Activated gamma-delta T cell treated with anti-CD3 and anti-CD28 coated beads, Interleukin-2, amount 50 U/mL, for 16 hours (primary cell): ENCODE measurements around the gene HIP1R.
"Not testable (repeated sequence)": the region's sequence is repeated elsewhere in the genome, so short reads cannot be mapped to it uniquely, and the experiment has no call there.

ENCODE experiments used
- DNase-seq: peaks from one replicate; pipeline ENCODE4 v3.0.0-alpha.2; 2020; ENCODE audit warnings: low read depth

HIP1R gene

GRCh38 chr12:122875590-122876220 is 40.4 kb downstream of the HIP1R start:
- DNase-seq = no peak

GRCh38 chr12:122876281-122876680 is 41.0 kb downstream of the HIP1R start:
- not testable (repeated sequence) for DNase-seq

- no peak for DNase-seq
Observed at GRCh38 chr12:122876731-122877130, 41.5 kb downstream of the HIP1R start.

- DNase-seq = no peak
Observed at GRCh38 chr12:122878780-122879612, 43.7 kb downstream of the HIP1R start.

- DNase-seq = no peak
Observed at GRCh38 chr12:122880155-122880667, 45.0 kb downstream of the HIP1R start.

GRCh38 chr12:122880668-122881067 is 45.4 kb downstream of the HIP1R start:
- no peak for DNase-seq

GRCh38 chr12:122882908-122883558 is 47.8 kb downstream of the HIP1R start:
- DNase-seq = no peak

GRCh38 chr12:122884091-122884826 is 49.0 kb downstream of the HIP1R start:
- DNase-seq = no peak

- DNase-seq = no peak
Observed at GRCh38 chr12:122884860-122885259, 49.6 kb downstream of the HIP1R start.

- no peak for DNase-seq
Observed at GRCh38 chr12:122886161-122886560, 50.9 kb downstream of the HIP1R start.

GRCh38 chr12:122886851-122887818 is 51.9 kb downstream of the HIP1R start:
- DNase-seq = no peak

- no peak for DNase-seq
Observed at GRCh38 chr12:122887819-122888212, 52.6 kb downstream of the HIP1R start.

- no peak for DNase-seq
Observed at GRCh38 chr12:122888232-122888752, 53.0 kb downstream of the HIP1R start.

GRCh38 chr12:122889761-122890520 is 54.7 kb downstream of the HIP1R start:
- no peak for DNase-seq

GRCh38 chr12:122891661-122892525 is 56.6 kb downstream of the HIP1R start:
- no peak for DNase-seq

GRCh38 chr12:122892724-122893123 is 57.5 kb downstream of the HIP1R start:
- not testable (repeated sequence) for DNase-seq

GRCh38 chr12:122893208-122894153 is 58.2 kb downstream of the HIP1R start:
- no peak for DNase-seq
